NCI-H1092 (cell line): Measurements from ENCODE around the gene EIF4G3.
"Not testable (repeated sequence)": the region's sequence is repeated elsewhere in the genome, so short reads cannot be mapped to it uniquely, and the experiment has no call there.

ENCODE experiments used
- DNase-seq: peaks from one replicate; lab custom pipeline; 2025; lab: John Stamatoyannopoulos, UW

Gene EIF4G3

DNA sequence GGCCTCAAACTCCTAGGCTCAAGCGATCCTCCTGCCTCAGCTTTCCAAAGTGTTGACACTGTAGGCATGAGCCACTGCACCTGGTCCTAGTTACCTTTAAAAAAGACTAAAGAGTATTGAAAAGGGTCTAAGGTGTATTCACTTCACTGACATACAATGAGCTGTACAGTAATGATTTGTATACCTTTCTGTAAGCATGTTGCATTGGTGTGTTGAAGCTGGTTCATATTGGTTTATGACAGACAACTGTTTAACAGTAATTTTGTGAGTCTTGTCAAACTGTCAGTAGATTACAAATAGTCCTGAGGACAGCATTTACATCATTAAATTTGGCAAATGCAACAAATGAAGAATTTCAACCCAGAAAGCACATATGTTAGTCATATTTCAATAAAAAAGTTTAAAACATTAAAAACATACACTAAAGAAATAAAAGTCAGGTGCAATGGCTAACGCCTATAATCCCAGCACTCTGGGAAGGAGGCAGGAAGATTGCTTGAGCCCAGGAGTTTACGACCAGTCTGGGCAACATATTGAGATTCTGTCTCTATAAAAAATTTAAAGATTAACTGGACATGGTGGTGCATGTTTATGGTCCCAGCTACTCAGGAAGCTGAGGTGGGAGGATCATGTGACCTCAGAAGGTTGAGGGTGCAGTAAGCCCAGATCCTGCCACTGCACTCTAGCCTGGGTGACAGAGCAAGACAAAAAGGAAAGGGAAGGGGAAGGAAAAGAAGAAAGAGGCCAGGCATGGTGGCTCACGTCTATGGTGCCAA, 301.3 kb downstream of the EIF4G3 start:
- DNase-seq = no peak

- DNase-seq = no peak
Measured at GRCh38 chr1:20873311-20873710, 303.4 kb downstream of the EIF4G3 start.

DNA sequence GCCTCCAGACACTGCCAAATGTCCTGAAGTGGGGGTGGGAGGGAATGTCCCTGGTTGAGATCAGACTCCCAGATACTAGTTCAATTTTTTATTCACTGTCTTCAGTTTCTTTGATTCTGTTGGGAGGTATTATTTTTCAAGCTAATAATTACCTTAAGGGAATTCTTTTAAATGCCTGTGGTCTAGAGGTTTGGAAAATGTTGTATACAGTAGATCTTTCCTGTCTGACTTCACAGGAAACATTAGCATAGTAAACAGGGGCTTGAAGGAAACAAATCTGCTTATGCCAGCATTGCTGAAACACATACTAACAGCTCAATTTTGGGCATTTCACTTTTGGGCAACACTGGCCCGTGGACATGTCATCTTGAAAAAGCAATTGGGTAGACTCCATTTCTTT, 305.3 kb downstream of the EIF4G3 start:
- no peak for DNase-seq

GRCh38 chr1:20870718-20871117, 306.0 kb downstream of the EIF4G3 start:
- no peak for DNase-seq

DNA sequence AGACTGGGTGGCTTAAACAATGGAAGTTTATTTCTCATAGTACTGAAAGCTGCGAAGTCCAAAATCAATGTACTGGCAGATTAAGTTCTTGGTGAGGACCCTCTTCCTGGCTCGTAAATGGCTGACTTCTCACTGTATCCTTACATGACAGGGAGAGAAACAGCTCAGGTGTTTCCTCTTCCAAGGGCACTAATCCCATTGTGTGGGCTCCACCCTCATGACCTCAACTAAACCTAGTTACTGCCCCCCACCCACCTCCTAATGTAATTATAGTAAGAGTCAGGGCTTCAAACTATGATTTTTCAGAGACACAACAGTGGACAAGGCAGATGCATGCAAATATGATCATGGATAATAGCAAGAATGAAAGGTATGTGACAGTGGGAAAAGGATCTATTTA, 308.4 kb downstream of the EIF4G3 start:
- no peak for DNase-seq

DNA sequence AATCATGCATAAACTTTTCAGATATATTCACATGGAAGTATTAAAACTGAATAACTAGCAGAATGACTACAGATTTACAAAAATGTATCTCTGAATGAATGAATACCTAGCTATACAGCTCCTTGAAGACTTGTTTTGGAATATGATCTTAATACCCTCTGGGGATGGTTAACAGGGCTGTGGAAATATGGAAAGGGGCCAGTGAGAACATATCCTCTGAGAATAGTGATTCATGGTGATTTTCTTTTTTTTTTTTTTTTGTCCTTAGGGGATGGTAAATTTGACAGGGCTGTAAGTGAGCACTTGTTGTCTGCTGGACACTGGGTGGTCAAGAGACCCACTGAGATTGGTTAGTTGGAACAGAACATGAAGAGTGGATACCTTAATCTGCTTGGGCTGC, 308.9 kb downstream of the EIF4G3 start:
- DNase-seq = no peak

DNA sequence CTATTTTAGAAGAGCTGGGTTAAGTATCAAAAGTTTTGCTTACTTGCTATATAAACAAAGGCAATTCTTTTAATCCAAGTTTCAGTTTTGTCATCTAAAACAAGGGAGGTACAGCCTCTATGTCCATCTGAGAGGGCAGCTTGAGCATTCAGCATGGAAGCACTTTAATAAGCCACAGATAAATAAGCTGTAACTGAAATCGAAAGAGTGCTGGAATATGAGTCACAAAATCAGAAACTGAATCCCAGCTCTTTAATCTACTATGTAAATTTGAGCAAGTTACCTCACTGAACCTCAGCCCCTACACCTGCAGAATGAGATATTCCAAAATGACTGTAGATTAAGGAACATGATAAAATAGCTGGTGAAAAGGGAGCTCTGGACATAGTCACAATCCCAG, 309.6 kb downstream of the EIF4G3 start:
- DNase-seq = no peak

GRCh38 chr1:20865001-20865400, 311.7 kb downstream of the EIF4G3 start:
- DNase-seq = no peak

- DNase-seq = no peak
Measured at GRCh38 chr1:20854529-20854928, 322.2 kb downstream of the EIF4G3 start.

DNA sequence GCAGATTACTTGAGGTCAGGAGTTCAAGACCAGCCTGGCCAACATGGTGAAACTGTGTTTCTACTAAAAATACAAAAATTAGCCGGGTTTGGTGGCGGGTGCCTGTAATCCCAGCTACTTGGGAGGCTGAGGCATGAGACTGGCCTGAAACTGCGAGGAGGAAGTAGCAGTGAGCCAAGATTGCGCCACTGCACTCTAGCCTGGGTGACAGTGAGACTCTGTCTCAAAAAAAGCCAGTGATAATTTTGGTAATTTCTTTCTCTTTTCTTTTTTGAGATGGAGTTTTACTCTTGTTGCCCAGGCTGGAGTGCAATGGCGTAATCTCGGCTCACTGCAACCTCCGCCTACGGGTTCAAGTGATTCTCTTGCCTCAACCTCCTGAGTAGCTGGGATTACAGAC, 324.9 kb downstream of the EIF4G3 start:
- DNase-seq = not testable (repeated sequence)

GRCh38 chr1:20850021-20850420, 326.7 kb downstream of the EIF4G3 start:
- no peak for DNase-seq

DNA sequence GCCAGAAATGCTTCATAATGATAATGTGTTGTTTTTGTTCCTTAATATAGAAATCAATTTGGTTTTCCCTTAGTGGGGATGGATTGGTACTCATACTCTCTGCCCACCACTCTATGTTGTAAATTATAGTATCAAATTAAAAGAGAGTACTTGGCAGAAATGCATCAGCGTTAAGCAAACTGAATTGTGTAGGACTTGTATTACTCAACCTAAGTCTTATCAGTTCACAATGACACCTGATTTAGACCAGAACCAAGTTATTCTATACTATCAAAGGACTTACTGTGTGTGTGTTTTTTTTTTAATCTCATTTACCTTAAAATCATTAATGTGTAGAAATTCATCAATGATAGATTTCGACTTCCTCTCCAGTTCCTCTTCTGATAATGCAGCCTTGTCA, 327.6 kb downstream of the EIF4G3 start:
- no peak for DNase-seq

GRCh38 chr1:20848162-20848561, 328.5 kb downstream of the EIF4G3 start:
- no peak for DNase-seq

DNA sequence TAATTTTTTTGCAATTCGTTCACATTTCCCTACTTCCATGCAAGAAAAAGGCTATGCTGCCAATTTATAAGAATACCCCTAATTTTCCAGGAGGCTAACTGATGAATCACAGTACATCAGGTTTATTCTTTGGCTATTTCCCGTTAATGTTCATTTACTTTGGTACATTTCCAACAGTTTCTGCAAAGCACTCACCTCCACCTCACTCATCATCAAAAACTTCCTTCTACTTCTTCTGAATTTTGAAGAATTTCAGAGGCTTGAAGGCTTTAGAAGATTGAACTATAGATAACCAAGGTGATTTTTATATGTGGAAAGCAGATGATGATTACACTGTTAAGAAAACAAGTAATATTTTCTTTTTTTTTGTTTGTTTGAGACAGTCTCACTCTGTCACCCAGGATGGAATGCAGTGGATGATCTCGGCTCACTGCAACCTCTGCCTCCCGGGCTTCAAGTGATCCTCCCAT, 329.1 kb downstream of the EIF4G3 start:
- DNase-seq = no peak

DNA sequence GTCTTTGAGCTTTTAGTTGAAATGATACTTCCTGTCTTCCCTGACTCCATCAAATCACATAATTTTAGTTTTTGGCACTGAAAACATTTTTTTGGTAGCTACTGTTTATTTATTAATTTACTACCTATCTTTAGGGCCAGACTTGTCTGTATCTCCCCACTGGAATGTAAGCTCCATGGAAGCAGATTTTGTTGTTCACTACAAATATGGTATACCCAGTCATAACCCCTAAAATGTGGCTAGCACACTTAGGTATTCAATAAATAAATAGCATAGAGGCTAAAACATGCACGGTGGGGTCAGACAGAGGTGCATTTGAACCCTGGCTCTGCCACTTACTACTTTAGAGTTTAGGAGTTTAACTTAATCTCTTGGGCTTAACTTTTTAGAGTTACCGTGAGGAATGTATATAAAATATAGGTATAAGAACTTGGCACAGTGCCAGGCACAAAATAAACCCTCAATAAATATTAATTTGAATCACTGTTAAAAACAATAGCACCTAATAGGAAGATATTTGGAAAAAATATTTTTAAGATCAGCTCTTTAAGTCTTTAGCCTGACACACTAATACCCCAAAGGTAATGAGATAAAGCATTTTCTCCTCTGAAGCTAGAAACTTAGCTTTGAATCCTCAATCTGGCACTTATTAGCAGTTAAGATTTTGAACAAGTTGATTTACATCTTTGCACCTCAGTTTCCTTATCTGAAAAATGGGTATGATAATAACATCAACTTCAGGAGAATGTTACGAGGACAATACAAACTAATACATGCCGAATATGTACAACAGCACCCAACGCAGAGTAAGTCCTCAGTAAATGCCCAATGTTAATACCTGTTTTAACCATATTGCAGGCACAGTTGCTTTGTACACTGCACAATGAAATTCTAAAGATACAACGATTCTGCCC, 330.0 kb downstream of the EIF4G3 start:
- DNase-seq = no peak

DNA sequence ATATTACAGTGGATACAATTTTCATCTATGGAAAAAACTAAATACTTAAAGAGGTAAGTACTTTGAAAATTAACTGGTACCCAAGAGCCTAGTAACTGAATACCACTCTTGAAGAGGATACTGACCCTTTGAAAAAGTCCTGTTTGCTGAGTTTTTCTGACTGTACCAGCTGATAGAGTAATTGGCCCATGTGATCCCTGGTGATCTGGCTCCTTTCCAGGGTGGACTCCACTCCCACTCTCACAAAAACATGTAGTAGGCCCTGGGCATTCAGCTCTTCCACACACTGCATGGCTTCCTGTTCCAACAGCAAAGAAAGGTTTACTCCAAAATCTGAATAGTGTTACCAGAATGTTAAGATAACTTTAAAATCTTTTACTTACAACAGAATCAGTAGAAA, 336.0 kb downstream of the EIF4G3 start:
- no peak for DNase-seq

DNA sequence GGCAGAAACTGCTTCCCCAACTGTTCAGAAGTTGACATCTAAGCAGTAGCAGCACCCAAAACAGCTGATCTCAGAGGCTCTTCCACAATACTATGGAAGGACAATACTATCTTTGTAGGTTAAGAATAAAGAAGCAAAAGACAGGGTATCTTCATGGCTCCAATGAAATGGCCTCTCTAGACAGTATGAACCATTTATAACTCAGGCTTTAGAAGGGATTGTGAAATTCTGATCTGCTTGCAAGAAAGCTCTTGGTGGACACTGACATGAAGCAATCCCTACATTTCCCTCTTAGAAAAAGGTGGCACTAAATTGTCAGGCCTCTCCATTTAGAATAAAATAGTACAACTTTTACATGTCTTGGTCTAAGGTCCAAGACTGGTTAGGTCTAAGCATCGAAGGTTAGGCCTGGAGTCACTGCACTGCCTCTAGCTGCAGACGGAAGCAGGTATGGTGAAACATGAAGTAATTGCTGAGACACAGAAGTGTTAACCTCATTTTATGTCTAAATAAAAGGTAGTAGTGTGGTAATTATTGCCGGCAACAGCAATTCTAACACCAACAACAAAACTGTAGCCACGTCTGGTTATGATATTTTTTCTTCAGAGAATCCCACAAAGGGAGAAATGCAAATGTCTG, 339.0 kb downstream of the EIF4G3 start:
- DNase-seq = no peak

DNA sequence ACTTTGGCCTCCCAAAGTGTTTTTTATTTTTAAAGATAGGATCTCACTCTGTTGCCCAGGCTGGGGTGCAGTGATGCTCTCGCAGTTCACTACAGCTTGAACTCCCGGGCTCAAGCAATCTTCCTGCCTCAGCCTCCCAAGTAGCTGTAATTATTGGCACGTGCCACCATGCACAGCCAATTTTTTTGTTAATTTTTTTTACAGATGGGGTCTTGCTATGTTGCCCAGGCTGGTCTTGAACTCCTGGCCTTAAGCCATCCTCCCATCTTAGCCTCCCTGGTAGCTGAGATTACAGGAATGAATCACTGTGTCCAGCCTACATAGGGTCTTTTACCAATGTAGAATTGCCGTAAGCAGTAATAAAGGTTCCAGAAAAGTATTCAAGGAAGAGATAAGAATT, 340.5 kb downstream of the EIF4G3 start:
- DNase-seq = no peak

GRCh38 chr1:20834780-20835179, 341.9 kb downstream of the EIF4G3 start:
- no peak for DNase-seq

- no peak for DNase-seq
Measured at GRCh38 chr1:20834192-20834591, 342.5 kb downstream of the EIF4G3 start.

DNA sequence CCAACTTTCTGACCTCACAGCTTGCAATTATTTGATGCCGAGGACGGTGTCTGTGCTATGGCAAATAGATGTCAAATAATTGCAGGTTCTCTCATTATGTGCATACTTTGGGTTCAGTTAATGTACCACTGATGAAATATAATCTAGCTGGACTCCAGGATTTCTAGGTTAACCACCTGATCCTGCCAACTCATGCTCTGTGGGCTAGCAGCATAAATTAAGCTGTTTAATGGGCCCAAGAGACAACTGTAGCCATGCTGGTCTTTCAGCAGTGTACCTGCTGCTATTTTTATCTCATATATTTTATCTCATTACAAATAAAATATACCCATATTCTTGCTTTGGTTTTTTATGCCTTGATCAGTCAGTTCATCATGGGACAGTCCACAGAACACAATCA, 346.3 kb downstream of the EIF4G3 start:
- no peak for DNase-seq

DNA sequence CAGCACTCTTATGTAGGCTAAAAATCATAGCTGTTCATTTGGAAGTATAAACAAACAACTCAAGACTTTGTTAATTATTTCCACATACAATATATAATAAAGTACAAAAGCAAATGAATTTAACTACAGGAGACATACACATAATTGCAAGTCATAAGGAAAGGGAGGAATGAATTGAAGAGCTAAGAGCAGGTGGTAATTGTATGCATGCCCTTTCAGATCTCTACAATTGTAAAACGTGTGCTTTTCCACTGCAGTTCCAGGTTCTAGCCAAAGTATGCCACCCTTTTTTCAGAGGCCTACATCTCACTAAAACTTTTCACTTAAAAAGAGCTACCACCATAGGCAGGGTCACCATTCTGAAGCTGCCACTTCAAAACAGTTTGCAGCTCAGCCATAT, 346.8 kb downstream of the EIF4G3 start:
- no peak for DNase-seq

GRCh38 chr1:20829531-20829930, 347.2 kb downstream of the EIF4G3 start:
- DNase-seq = no peak
